AG04450 (cell line): Measurements from ENCODE around the gene SLX9. TPM values are rescaled to one million over a fixed set of nuclear protein-coding genes. Genes with fewer than 3 reads are reported as not detected.

Experiments
- CTCF ChIA-PET: fragments of 300-600, 350-600 bp; formaldehyde crosslinking; extraction: SDS; loops from one replicate; lab custom pipeline; 2022; ENCODE audit warnings: antibody characterized with exemption, inconsistent platforms; lab: Charles Lee
- POLR2A ChIA-PET: fragments of 350-600 bp; formaldehyde crosslinking; extraction: SDS; loops from one replicate; lab custom pipeline; 2021; ENCODE audit warnings: antibody characterized with exemption, inconsistent platforms; lab: Yijun Ruan, JAX
- DNase-seq: peaks from one replicate; pipeline ENCODE4 v3.0.0-alpha.2; 2011; ENCODE audit warnings: low read depth, low spot score
- H3K27ac ChIP-seq: one replicate; pipeline ENCODE4 v1.5.1; 2012; ENCODE audit warnings: low read depth, low read length, control low read depth
- H3K27me3 ChIP-seq: one replicate; pipeline ENCODE4 v1.6.0; 2012; ENCODE audit warnings: low read length; ENCODE audit not compliant: control insufficient read depth, insufficient read depth
- H3K4me3 ChIP-seq: 2 replicates; pipeline ENCODE4 v1.5.1; 2011; ENCODE audit warnings: mild to moderate bottlenecking, low read depth, low read length, control low read depth
- H3K9me3 ChIP-seq: 2 replicates; pipeline ENCODE4 v1.5.1; 2012; ENCODE audit warnings: low read length; ENCODE audit not compliant: control insufficient read depth, insufficient read depth
- CTCF ChIP-seq: IDR thresholded peaks from 2 replicates; pipeline ENCODE4 v1.5.1; 2011; ENCODE audit warnings: low read depth, low read length, control low read depth, inconsistent platforms
- polyA plus RNA-seq: library from polyadenylated mRNA; depleted of rRNA; stranded (reverse); fragments of >200 nt; gene quantifications from 2 replicates; pipeline ENCODE4 v1.2.3, GENCODE V29; 2011

The SLX9 gene
- polyA plus RNA-seq, 1 experiment = 11.4 TPM

- peaks cover 78% of the 10 kb centered on the region for H3K27me3 ChIP-seq
- H3K27ac ChIP-seq = no peak overlapping the region
- no peak for TF ChIP-seq CTCF
- no peak overlapping the region for H3K4me3 ChIP-seq
- no peaks in the 10 kb centered on the region; the same call in 1 of the 2 replicates for H3K9me3 ChIP-seq
- CTCF ChIA-PET = no interaction called here
- DNase-seq = no peak
- POLR2A ChIA-PET = no interaction called here
Measured at GRCh38 chr21:44921928-44922327, 17.9 kb upstream of the SLX9 start.

GRCh38 chr21:44923480-44924084 lies 16.2 kb upstream of the SLX9 start:
- no peak for DNase-seq
- Histone ChIP-seq H3K4me3 (no peak overlapping the region), H3K9me3 (no peaks in the 10 kb centered on the region; the same call in 1 of the 2 replicates), H3K27ac (no peak overlapping the region), H3K27me3 (peaks cover 66% of the 10 kb centered on the region)
- CTCF ChIA-PET = interaction anchor here (0.6 kb wide), 1 partner anchor 9 kb away, joined by 3 read pairs; no protein-coding TSS in a partner anchor
- TF ChIP-seq CTCF = no peak
- POLR2A ChIA-PET = no interaction called here

- POLR2A ChIA-PET = no interaction called here
- Histone ChIP-seq H3K27ac (no peak overlapping the region), H3K9me3 (peaks cover 7% of the 10 kb centered on the region), H3K4me3 (no peak overlapping the region), H3K27me3 (peaks cover 63% of the 10 kb centered on the region)
- DNase-seq = no peak
- no peak for TF ChIP-seq CTCF
- CTCF ChIA-PET = no interaction called here
Measured at GRCh38 chr21:44924606-44925377, 15.0 kb upstream of the SLX9 start.

GRCh38 chr21:44925378-44925755 lies 14.5 kb upstream of the SLX9 start:
- Histone ChIP-seq H3K4me3 (no peak overlapping the region), H3K27ac (no peak overlapping the region), H3K27me3 (peaks cover 63% of the 10 kb centered on the region), H3K9me3 (peaks cover 9% of the 10 kb centered on the region)
- no peak for DNase-seq
- CTCF ChIA-PET = no interaction called here
- POLR2A ChIA-PET = no interaction called here
- no peak for TF ChIP-seq CTCF
